IMR-90 (cell line): ENCODE measurements around the gene CADM4. TPM values are rescaled to one million over a fixed set of nuclear protein-coding genes. Genes with fewer than 3 reads are reported as not detected.

Experiments
- ATAC-seq: fragments of 200-7000 bp; cut with Tn5 transposase; 2 replicates; pipeline ENCODE4 v1.9.1; 2020; ENCODE audit warnings: low read depth, mild to moderate bottlenecking, moderate library complexity
- BruUV-seq: library from RNA; stranded (reverse); fragments of 400-500 nt; replicated peaks from 2 replicates; lab custom pipeline; 2021; lab: Mats Ljungman, UMichigan
- CTCF ChIA-PET: fragments of 300-600 bp; formaldehyde crosslinking; extraction: SDS; loops from one replicate; lab custom pipeline; 2021; ENCODE audit warnings: antibody characterized with exemption; lab: Yijun Ruan, JAX
- POLR2A ChIA-PET: fragments of 300-600 bp; sonication (Branson Sonifier 250); formaldehyde crosslinking; loops from one replicate; lab custom pipeline; 2022; ENCODE audit warnings: antibody characterized with exemption; ENCODE audit not compliant: unreplicated experiment; lab: Charles Lee
- DNase-seq: peaks from one replicate; pipeline ENCODE4 v3.0.0; 2013
- H2AFZ ChIP-seq: replicated peaks from 2 replicates; pipeline ENCODE3; 2013; ENCODE audit warnings: low read length, mild to moderate bottlenecking; ENCODE audit not compliant: poor library complexity
- H2AK5ac ChIP-seq: 2 replicates; pipeline ENCODE4 v1.6.1; 2013; ENCODE audit warnings: low read depth, low read length, inconsistent platforms
- H2AK9ac ChIP-seq: replicated peaks from 2 replicates; pipeline ENCODE3; 2013; ENCODE audit warnings: mild to moderate bottlenecking, low read depth, low read length, moderate library complexity; ENCODE audit not compliant: poor library complexity
- H2BK120ac ChIP-seq: 2 replicates; pipeline ENCODE4 v1.6.1; 2013; ENCODE audit warnings: low read depth, low read length, inconsistent platforms
- H2BK15ac ChIP-seq: 3 replicates; pipeline ENCODE4 v1.6.1; 2013; ENCODE audit warnings: low read depth, low read length, inconsistent platforms
- H2BK20ac ChIP-seq: 2 replicates; pipeline ENCODE4 v1.6.1; 2013; ENCODE audit warnings: low read depth, mild to moderate bottlenecking, inconsistent platforms, low read length, moderate library complexity
- H2BK5ac ChIP-seq: 2 replicates; pipeline ENCODE4 v1.6.1; 2013; ENCODE audit warnings: mild to moderate bottlenecking, low read depth, low read length, inconsistent platforms; ENCODE audit not compliant: poor library complexity, severe bottlenecking
- H3K14ac ChIP-seq: replicated peaks from 2 replicates; pipeline ENCODE4 v1.6.1; 2013; ENCODE audit warnings: low read depth, low read length, inconsistent platforms
- H3K18ac ChIP-seq: 2 replicates; pipeline ENCODE4 v1.6.1; 2013; ENCODE audit warnings: low read depth, low read length, control low read depth
- H3K23ac ChIP-seq: 2 replicates; pipeline ENCODE4 v1.6.1; 2013; ENCODE audit warnings: low read depth, low read length, inconsistent platforms
- H3K27ac ChIP-seq: 2 replicates; pipeline ENCODE4 v1.5.1; 2013; ENCODE audit warnings: mild to moderate bottlenecking, control low read depth, low read length; ENCODE audit not compliant: insufficient read depth
- H3K27me3 ChIP-seq: 2 replicates; pipeline ENCODE4 v1.6.1; 2013; ENCODE audit warnings: low read length; ENCODE audit not compliant: control insufficient read depth, insufficient read depth
- H3K36me3 ChIP-seq: 2 replicates; pipeline ENCODE4 v1.6.1; 2013; ENCODE audit warnings: low read length, mixed read lengths; ENCODE audit not compliant: control insufficient read depth, insufficient read depth
- H3K4ac ChIP-seq: 2 replicates; pipeline ENCODE4 v1.6.1; 2013; ENCODE audit warnings: low read depth, low read length, inconsistent platforms
- H3K4me1 ChIP-seq: 2 replicates; pipeline ENCODE4 v1.6.1; 2013; ENCODE audit warnings: low read length, mixed read lengths; ENCODE audit not compliant: control insufficient read depth, insufficient read depth
- H3K4me2 ChIP-seq: 2 replicates; pipeline ENCODE4 v1.6.1; 2013; ENCODE audit warnings: low read depth, mild to moderate bottlenecking, control low read depth, low read length, moderate library complexity
- H3K4me3 ChIP-seq: 2 replicates; pipeline ENCODE4 v1.5.1; 2013; ENCODE audit warnings: low read depth, mild to moderate bottlenecking, control low read depth, low read length, moderate library complexity; ENCODE audit not compliant: insufficient read depth
- H3K56ac ChIP-seq: 2 replicates; pipeline ENCODE4 v1.6.1; 2013; ENCODE audit warnings: low read length, inconsistent platforms; ENCODE audit not compliant: insufficient read depth; ENCODE audit errors: extremely low read depth
- H3K79me1 ChIP-seq, 2 experiments: 2 replicates each; pipeline ENCODE4 v1.6.1; 2013; ENCODE audit warnings: low read length in 2 of 2, inconsistent platforms in 1 of 2, low read depth in 1 of 2
- H3K9ac ChIP-seq: 2 replicates; pipeline ENCODE4 v1.6.1; 2013; ENCODE audit warnings: low read depth, low read length, control low read depth
- H3K9me1 ChIP-seq: 2 replicates; pipeline ENCODE4 v1.6.1; 2013; ENCODE audit warnings: low read length, inconsistent platforms; ENCODE audit not compliant: insufficient read depth
- H3K9me3 ChIP-seq: 2 replicates; pipeline ENCODE4 v1.6.1; 2013; ENCODE audit warnings: low read length; ENCODE audit not compliant: control insufficient read depth, insufficient read depth
- H4K20me1 ChIP-seq: 2 replicates; pipeline ENCODE4 v1.6.1; 2013; ENCODE audit warnings: low read length, inconsistent platforms; ENCODE audit not compliant: insufficient read depth
- H4K5ac ChIP-seq: 2 replicates; pipeline ENCODE4 v1.6.1; 2013; ENCODE audit warnings: mild to moderate bottlenecking, low read depth, low read length, control low read depth
- H4K8ac ChIP-seq, 2 experiments: 2 replicates each; pipeline ENCODE4 v1.6.1; 2013; ENCODE audit warnings: low read depth in 2 of 2, low read length in 2 of 2, control low read depth in 1 of 2, inconsistent platforms in 1 of 2
- H4K91ac ChIP-seq: 2 replicates; pipeline ENCODE4 v1.6.1; 2013; ENCODE audit warnings: low read depth, low read length, inconsistent platforms; ENCODE audit not compliant: insufficient read depth
- BHLHE40 ChIP-seq: fragments of 150-350 bp; IDR thresholded peaks from 2 replicates; pipeline ENCODE4 v1.6.1; 2016; ENCODE audit warnings: mild to moderate bottlenecking, low read depth, low read length
- CEBPB ChIP-seq: IDR thresholded peaks from 2 replicates; pipeline ENCODE4 v1.6.1; 2012; ENCODE audit warnings: low read depth, low read length, improper control_type of control experiment
- CHD1 ChIP-seq: IDR thresholded peaks from 2 replicates; pipeline ENCODE4 v1.6.1; 2012; ENCODE audit warnings: low read depth, low read length, improper control_type of control experiment
- CTCF ChIP-seq: conservative IDR thresholded peaks from 2 replicates; pipeline ENCODE4 v1.5.1; 2012; ENCODE audit warnings: mild to moderate bottlenecking, low read depth, low read length, improper control_type of control experiment
- ELK1 ChIP-seq: fragments of 150-350 bp; IDR thresholded peaks from 2 replicates; pipeline ENCODE4 v1.6.1; 2016; ENCODE audit warnings: low read depth, mild to moderate bottlenecking, low read length, moderate library complexity, borderline replicate concordance
- FOS ChIP-seq: fragments of 150-350 bp; IDR thresholded peaks from 2 replicates; pipeline ENCODE4 v1.6.1; 2016; ENCODE audit warnings: low read depth, low read length
- MAFK ChIP-seq: IDR thresholded peaks from 2 replicates; pipeline ENCODE4 v1.6.1; 2012; ENCODE audit warnings: low read depth, low read length, improper control_type of control experiment
- MAZ ChIP-seq: IDR thresholded peaks from 2 replicates; pipeline ENCODE4 v1.6.1; 2012; ENCODE audit warnings: low read depth, mild to moderate bottlenecking, low read length, improper control_type of control experiment, moderate library complexity, borderline replicate concordance
- MXI1 ChIP-seq: IDR thresholded peaks from 2 replicates; pipeline ENCODE4 v1.6.1; 2012; ENCODE audit warnings: low read depth, mild to moderate bottlenecking, low read length, moderate library complexity, borderline replicate concordance
- NFE2L2 ChIP-seq: fragments of 150-350 bp; IDR thresholded peaks from 2 replicates; pipeline ENCODE4 v1.6.1; 2016; ENCODE audit warnings: low read depth, mild to moderate bottlenecking, low read length
- POLR2A ChIP-seq: IDR thresholded peaks from 2 replicates; pipeline ENCODE4 v1.6.1; 2012; ENCODE audit warnings: mild to moderate bottlenecking, low read depth, low read length
- RAD21 ChIP-seq: IDR thresholded peaks from 2 replicates; pipeline ENCODE4 v1.6.1; 2012; ENCODE audit warnings: low read length, improper control_type of control experiment
- RCOR1 ChIP-seq: IDR thresholded peaks from 2 replicates; pipeline ENCODE4 v1.6.1; 2012; ENCODE audit warnings: mild to moderate bottlenecking, low read length, improper control_type of control experiment; ENCODE audit not compliant: insufficient replicate concordance
- RFX5 ChIP-seq: IDR thresholded peaks from 2 replicates; pipeline ENCODE4 v1.8.0; 2012; ENCODE audit warnings: low read depth, mild to moderate bottlenecking, low read length, moderate library complexity
- SMC3 ChIP-seq: fragments of 150-350 bp; IDR thresholded peaks from 2 replicates; pipeline ENCODE4 v1.6.1; 2016; ENCODE audit warnings: low read depth, mild to moderate bottlenecking, antibody characterized with exemption, low read length, moderate library complexity
- USF2 ChIP-seq: fragments of 150-350 bp; IDR thresholded peaks from 2 replicates; pipeline ENCODE4 v1.6.1; 2017; ENCODE audit warnings: mild to moderate bottlenecking, antibody characterized with exemption, low read length, low read depth
- WGBS, 2 experiments: methylation state at CpG; one replicate each; pipeline versions ENCODE4 v1.1.5 to v1.1.7; 2013; ENCODE audit warnings: missing lambda C conversion rate in 2 of 2; ENCODE audit not compliant: insufficient read length in 1 of 2; ENCODE audit errors: extremely low coverage in 2 of 2; 5-methylcytosine and 5-hydroxymethylcytosine counted together
- dilution Hi-C: fragments of 300-500 bp; cut with HindIII; formaldehyde crosslinking; loops from one replicate; pipeline ENCODE4 v1.14.3; 2018; ENCODE audit warnings: low sequenced_read_pairs; ENCODE audit not compliant: unreplicated experiment
- in situ Hi-C: fragments of 300-500 bp; cut with MboI; formaldehyde crosslinking; loops from 3 replicates; pipeline ENCODE4 v1.14.3; 2019; ENCODE audit warnings: low sequenced_read_pairs, inconsistent platforms, mixed read lengths
- intact Hi-C: fragments of 100-400 bp; cut with micrococcal nuclease; formaldehyde crosslinking; loops from 2 replicates; pipeline ENCODE4 v1.10.0; 2022
- polyA plus RNA-seq, 3 experiments: library from polyadenylated mRNA; depleted of rRNA; stranded (reverse); fragments of >200 nt; gene quantifications; 2 replicates each; pipeline ENCODE4 v1.2.3, GENCODE V29; 2012; ENCODE audit warnings: low replicate concordance in 1 of 3
- total RNA-seq: library from RNA; depleted of rRNA; stranded (reverse); fragments of >200 nt; gene quantifications from 2 replicates; pipeline ENCODE4 v1.2.3, GENCODE V29; 2012

The CADM4 gene
- total and polyA plus RNA-seq, 2 of the 4 experiments (the other 2 are of a cell fraction): 2.0 to 4.9 TPM

- in situ Hi-C loops (no loop called here), intact Hi-C loops (no loop called here), dilution Hi-C loops (no loop called here)
- peaks cover 9% of the 10 kb centered on the region for H3K4me1 ChIP-seq
- no peak overlapping the region for H3K56ac ChIP-seq
- H2AK5ac ChIP-seq: no peak overlapping the region
- DNase-seq (no peak), ATAC-seq (no peak)
- peaks cover 4 to 6% of the 10 kb centered on the region in 2 experiments; a peak in 2 of 4 replicates for H3K79me1 ChIP-seq
- no TSS peak for BruUV-seq
- H2AK9ac ChIP-seq: no peak overlapping the region
- no peaks in the 10 kb centered on the region for H3K27me3 ChIP-seq
- WGBS, 2 experiments: 100% methylated on average over 1 of the region's 3 CpGs; no CpG with 5 or more reads in 1 of the 2 experiments
- H4K91ac ChIP-seq: no peak overlapping the region
- no peaks in the 10 kb centered on the region for H3K36me3 ChIP-seq
- no peak overlapping the region for H3K23ac ChIP-seq
- no peaks in the 10 kb centered on the region; the same call in 1 of the 2 replicates for H4K20me1 ChIP-seq
- no peak overlapping the region for H2BK15ac ChIP-seq
- H4K8ac ChIP-seq: no peak overlapping the region
- CTCF ChIA-PET: interaction anchor here (0.6 kb wide), 1 partner anchor 12 kb away, joined by 5 read pairs; no protein-coding TSS in a partner anchor
- H3K14ac ChIP-seq: no peak overlapping the region
- H2BK5ac ChIP-seq: no peak overlapping the region
- H3K18ac ChIP-seq: no peak overlapping the region
- H3K9me3 ChIP-seq: no peaks in the 10 kb centered on the region
- H2BK120ac ChIP-seq: no peak overlapping the region
- H2BK20ac ChIP-seq: no peak overlapping the region
- no peak overlapping the region for H3K4me3 ChIP-seq
- H3K9ac ChIP-seq: no peak overlapping the region
- no peak overlapping the region for H2AFZ ChIP-seq
- no peak overlapping the region for H4K5ac ChIP-seq
- TF ChIP-seq SMC3 (no peak), MAFK (no peak), RFX5 (no peak), FOS (no peak), POLR2A (no peak), CTCF (no peak), ELK1 (no peak), CEBPB (no peak), USF2 (no peak), CHD1 (no peak), MAZ (no peak), RAD21 (no peak), RCOR1 (no peak), BHLHE40 (no peak), MXI1 (no peak), NFE2L2 (no peak)
- POLR2A ChIA-PET: no interaction called here
- no peak overlapping the region for H3K27ac ChIP-seq
- no peak overlapping the region for H3K4ac ChIP-seq
- no peak overlapping the region for H3K4me2 ChIP-seq
- peaks cover 6% of the 10 kb centered on the region; the same call in 1 of the 2 replicates for H3K9me1 ChIP-seq
These were observed 34.0 kb upstream of the CADM4 start for GRCh38 chr19:43673637-43674036.
